HG03196 (cell line): ENCODE data around the gene TSR1.

Experiments used
- ATAC-seq: cut with Tn5 transposase; IDR thresholded peaks from one replicate; pipeline ENCODE4 v1.9.1; 2021; ENCODE audit not compliant: unreplicated experiment

Gene TSR1

DNA sequence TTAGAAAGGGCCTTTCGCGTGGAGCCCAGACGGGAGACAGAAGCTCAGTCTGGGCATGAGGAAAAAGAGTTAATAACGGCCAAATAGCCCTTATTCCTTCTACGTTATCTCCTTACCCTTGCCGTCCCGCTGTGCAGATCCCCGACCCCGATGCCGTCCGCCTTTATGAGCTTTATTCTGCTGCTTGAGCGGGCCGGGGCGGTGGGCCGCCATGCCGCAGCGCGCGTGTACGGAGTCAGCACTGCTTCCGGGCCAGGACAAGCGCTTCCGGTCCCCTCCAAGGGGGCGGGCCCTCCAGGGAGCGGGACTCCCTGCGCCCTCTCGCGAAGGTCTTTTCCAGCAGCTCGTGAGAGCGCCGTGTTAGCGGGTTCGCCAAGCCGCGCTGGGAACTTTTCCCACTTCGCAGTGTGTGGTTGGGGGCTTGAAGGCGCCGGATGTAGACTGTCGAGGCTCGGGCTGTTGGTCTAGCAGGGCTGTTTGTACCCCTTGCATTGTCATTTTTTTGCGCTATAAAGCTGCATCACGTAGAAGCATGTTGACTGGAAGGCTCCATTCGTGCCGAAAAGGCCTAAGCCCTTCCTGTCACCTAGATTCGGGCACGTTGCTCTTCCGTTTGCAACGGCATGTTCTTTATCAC, at the start of gene TSR1:
TSR1 (minus strand) TSS at position 243 of the 637 bp plus-strand sequence; CDS start at position 213, 30 bp downstream.
- ATAC-seq, result peak; percentile 80

DNA sequence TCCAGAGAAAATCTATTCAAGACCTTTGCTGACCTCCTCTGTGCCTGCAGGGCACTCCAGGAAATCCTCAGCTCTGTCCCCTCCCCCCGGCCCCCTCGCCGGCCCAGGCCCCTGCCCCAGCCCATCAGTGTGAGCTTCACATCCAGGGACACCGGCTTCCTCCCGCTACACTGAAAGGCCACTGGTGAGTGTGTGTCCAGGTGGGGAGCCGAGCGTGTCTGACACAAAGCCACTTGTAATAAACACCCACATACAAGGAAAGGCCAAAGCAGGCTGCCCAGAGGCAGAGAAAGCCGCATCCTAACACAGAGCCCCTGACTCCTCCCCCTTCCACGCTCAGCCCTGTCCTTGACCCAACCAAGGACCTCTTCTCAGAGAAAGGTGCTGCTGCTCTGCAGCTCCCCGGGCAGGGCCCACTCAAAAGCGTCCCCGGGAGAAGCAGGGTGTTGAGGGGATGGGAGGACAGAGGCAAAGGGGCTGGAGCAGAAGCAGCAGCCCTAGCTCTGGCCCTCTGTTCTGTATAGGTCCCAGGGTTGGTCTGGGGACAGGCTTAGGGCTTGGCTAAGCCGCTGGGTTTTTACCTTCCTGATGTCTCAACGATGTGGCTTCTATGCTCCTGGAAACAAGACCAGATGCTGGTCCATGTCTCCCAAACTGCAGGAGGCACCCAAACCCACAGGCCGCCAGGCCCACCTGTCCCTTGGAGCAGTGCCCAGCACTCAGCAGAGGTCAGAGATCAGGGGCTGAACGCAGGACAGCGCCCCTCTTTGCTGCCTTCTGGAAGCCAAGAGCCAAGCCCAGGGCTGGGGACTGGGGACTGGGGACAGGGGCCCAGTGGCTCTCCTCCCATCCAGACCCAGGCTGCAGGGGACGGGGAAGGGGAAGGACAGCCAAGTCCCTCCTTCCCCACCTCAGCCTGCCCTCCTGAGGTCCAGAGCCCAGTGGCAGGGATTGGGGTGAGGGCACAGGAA, 49.3 kb upstream of the TSR1 start:
- no peak for ATAC-seq

- no peak for ATAC-seq
These were observed 48.3 kb upstream of the TSR1 start for GRCh38 chr17:2384439-2385127.

DNA sequence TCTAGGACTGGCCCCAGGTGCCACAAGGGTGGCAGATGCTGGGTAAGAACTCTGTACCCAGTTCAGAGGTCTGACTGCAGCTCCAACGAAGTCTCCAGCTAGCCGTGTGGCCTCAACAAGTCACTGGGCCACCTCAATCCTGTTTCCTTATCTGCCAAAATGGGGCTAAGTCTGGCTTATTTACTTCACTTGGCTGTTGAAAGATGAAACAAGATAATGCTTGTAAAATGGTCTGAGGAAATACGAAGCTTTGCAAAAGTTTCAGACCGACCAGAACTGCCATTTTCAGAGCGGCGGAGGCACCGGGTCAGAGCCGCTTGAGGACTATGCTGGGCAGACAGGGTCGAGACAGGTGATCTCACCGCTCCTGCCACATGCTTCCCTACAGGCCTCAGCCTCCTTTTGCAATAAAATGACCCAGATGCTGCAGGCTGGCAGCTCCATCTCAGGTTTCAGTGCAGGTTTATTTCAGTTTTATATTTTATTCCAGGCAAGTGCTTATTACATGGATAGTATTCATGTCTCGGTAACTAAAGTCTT, 47.4 kb upstream of the TSR1 start:
- no peak for ATAC-seq

DNA sequence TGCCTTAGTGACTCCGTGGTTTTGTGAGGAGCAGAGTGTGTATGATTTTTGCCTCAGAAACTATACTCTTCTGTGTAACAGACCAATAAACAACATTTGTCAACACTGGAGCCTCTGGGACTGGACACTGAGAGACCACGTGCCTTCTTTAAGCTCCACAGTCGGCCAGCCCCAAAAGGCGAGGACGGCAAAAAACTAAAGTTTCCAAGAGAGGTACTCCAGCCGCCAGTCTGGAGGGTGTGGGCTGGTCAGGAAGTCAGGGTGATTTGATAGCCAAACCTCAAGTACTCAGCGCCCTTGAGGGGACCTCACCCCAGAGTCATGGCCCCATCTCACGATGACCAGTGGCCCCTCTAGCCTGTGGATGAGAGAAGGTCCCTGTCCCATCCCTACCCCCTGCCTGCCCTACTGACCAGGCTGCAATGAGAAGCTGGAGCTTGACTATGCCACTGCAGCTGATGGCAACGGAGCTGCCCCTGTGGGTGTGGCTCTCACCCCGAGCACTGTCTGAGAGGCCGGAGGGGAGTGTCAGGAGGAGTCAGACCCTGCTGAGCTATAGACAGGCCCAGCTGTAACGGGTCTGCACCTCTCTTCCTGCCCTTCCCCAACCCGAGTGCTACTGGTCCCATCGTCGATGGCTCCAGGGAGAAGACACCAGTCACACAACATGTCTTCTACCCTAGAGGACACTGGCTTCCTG, 44.8 kb upstream of the TSR1 start:
- no peak for ATAC-seq

GRCh38 chr17:2380226-2380922, 44.1 kb upstream of the TSR1 start:
- no peak for ATAC-seq

DNA sequence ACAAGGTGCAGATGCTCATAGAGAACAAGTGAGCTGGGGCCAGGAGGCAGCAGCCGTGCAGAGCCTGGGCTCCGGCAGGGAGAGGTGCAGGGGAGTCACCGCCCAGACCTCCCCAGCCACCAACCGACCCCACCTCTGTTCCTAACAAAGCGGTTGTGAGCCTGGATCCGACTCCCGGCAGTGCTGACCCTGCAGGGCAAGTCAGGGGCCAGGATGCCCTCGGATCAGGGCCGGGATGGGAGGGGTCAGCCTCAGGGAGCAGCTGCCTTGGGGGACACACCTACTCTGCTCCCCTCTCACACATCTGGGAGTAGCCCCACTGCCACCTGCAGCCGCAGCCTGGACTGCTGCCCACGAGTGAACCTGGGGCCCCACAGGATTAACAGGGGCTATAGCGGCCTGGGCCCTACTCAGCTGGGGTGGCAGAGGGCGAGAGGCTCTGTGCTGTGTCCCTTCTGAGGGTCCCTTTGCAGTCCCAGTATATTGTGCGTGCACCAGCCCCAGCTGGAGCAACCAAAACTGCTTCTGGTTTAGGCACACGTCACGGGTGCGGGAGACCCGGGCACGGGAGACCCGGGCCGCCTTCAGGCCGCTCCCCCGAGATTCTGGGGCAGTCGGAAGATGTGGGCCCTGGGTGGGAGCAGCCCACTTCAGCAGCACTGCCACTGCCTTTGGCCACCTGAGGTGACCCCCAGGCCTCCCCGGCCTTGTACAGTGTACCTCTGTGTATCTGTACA, 43.4 kb upstream of the TSR1 start:
- ATAC-seq, result no peak

- ATAC-seq, result no peak
These were observed 42.6 kb upstream of the TSR1 start for GRCh38 chr17:2378905-2379304.

- ATAC-seq, result no peak
These were observed 41.4 kb upstream of the TSR1 start for GRCh38 chr17:2377659-2378058.

- no peak for ATAC-seq
These were observed 39.9 kb upstream of the TSR1 start for GRCh38 chr17:2376107-2376506.

DNA sequence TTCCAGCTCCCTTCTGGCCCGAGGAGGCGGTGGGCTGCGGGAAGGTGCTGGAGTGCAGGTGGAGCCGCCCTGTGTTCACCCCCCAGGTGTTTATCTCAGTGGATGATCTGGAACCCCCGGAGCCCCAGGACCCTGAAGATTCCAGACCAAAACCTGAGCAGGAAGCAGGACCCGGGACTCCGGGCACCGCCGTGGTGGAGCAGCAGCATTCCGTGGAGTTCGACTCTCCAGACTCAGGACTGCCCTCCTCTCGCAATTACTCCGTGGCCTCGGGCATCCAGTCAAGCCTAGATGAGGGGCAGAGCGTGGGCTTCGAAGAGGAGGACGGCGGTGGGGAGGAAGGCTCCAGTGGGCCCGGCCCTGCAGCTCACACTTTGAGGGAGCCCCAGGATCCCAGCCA, 39.1 kb upstream of the TSR1 start:
- ATAC-seq, result no peak

- ATAC-seq, result no peak
These were observed 38.5 kb upstream of the TSR1 start for GRCh38 chr17:2374549-2375285.

- no peak for ATAC-seq
These were observed 36.9 kb upstream of the TSR1 start for GRCh38 chr17:2373179-2373578.

DNA sequence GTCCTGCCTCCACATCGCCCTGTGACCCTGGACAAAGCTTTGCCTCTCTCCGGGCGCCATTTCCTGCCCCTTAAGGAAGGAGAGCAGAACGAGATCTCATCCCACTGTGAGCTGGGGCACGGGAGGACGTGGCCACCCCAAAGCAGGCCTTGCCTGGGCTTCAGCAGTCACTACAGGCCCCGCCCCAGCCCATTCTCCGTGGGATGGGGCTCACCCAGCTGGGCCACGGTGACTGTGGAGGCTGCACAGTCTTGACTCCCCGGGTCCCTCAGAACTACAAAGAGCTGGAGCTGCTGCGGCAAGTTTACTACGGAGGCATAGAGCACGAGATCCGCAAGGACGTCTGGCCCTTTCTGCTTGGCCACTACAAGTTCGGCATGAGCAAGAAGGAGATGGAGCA, 36.4 kb upstream of the TSR1 start:
- ATAC-seq, result no peak

GRCh38 chr17:2372180-2372579, 35.9 kb upstream of the TSR1 start:
- no peak for ATAC-seq

DNA sequence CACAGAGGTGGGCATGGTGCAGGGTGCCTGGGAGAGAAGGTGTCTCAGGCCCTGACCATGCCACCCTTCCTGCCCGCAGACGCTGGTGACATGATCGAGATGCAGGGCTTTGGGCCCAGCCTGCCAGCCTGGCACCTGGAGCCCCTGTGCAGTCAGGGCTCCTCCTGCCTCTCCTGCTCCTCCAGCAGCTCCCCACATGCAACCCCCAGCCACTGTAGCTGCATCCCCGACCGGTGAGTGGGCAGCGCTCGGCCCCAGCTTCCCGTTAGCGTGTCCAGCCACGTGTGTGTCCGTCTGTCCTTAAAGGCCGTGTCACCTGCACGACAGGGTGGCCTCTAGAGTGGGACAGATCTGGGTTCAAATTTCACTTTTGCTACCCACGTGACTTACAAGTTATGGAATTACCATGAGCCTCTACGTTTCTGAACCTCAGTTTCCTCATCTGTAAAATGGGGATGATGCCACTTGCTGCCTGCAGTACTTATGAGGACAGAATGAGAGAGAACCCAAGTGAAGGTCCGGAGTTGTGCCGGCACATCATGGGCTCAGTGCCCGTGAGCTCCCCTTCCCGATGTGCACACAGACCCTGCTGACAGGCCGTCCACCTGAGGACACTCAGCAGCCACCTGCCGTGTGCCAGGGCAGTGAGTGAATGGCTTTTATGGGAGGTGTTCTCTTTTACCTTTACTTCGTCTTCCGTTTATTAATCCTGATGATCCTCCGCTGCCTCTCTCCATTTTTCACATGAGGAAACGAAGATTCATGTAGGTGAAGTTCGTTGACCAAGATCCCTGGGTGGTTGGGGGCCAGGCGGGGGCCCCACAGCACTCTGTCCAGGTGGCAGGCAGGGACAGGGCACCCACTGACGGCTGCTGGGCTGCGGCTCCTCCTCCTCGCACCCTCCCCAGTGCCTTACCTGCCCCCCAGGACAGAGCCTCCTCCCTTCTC, 35.2 kb upstream of the TSR1 start:
- no peak for ATAC-seq

- no peak for ATAC-seq
These were observed 33.9 kb upstream of the TSR1 start for GRCh38 chr17:2370211-2370589.
